ENCODE measurements around the gene OS9. TPM values are rescaled to one million over a fixed set of nuclear protein-coding genes. Genes with fewer than 3 reads are reported as not detected.

OS9 gene
- total RNA-seq, 1 experiment from 2014 or later, result 145 TPM

DNA sequence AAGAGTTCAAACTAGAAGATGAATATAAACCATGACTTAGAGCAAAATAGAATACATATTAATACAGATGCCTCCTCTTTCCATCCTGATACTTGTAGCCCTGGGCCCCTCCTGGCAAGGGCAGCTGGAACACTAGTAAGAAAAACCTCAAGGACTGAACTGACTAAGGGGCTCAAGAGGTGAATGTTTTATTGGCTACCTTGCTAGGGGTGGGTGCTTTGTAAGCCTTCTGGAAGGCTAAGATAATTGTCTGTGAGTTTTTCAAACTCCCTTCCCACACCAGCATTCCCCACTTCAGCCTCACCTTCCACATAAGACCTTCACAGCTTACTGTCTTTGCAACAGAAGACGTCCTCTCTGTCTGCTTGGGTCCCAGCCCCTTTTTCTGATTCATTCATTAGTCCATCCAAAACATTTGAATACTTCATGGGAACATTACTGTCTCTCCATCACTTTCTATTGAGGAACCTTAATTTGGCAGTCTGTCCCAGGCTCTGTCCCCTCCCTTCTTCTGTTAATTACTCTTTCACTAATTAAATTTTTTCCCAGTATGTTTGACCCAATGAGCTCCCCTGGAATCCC is 59.9 kb downstream of the OS9 start:
- no peak overlapping the region for H3K27ac ChIP-seq (ENCODE audit: low read length)

DNA sequence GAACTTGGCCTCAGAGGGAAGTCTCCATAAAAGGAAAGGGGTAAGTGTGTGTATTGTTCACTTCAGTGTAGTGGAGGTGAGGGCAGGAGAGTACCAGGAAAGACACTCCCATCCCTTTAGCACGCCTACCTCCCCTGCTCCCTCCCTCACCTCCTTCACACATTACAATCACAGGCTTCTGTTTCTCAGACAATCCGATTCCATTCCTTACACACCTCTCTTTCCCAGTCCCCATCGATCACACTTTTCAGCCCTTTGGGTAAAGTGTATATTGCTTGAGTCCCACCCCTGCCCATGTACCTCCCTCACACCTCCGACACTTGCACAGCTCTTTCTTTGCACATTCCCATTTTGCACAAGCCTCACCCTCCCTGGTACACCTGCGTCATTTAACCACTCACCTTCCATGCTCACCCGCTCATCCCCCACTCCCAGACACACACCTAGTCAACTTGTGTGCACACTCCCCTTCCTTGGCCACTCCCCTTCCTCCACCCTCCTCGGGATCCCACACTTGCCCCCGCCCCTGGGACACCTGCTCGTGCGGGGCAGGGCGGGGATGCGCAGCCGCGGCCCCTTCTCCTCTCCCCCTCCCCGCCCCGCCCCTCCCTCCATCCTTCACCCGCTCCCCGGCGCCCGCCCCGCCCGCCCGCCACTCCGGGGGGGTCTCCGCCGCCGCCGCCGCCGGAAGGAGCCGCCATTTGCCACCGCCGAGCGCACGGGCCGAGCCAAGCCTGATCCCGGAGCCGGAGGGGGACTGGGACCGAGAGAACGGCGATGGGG is 60.7 kb downstream of the OS9 start, which contains the start of gene MARCHF9:
Gene MARCHF9 (plus strand): TSS at position 693 of the 783 bp plus-strand sequence. CDS start 426 bp downstream, outside the sequence.
- no peaks in the 10 kb centered on the region for H3K9me2 ChIP-seq (replicated peaks; ENCODE audit: low read length)
- no peaks in the 10 kb centered on the region for H4K20me1 ChIP-seq (ENCODE audit: low read length)
- intact Hi-C loops (cut with micrococcal nuclease), result no loop called here
- TF ChIP-seq EZH2 (IDR thresholded peaks at IDR 0.05; ENCODE audit: low read length, unreplicated experiment), result no peak
- TF ChIP-seq, protein P1, sequence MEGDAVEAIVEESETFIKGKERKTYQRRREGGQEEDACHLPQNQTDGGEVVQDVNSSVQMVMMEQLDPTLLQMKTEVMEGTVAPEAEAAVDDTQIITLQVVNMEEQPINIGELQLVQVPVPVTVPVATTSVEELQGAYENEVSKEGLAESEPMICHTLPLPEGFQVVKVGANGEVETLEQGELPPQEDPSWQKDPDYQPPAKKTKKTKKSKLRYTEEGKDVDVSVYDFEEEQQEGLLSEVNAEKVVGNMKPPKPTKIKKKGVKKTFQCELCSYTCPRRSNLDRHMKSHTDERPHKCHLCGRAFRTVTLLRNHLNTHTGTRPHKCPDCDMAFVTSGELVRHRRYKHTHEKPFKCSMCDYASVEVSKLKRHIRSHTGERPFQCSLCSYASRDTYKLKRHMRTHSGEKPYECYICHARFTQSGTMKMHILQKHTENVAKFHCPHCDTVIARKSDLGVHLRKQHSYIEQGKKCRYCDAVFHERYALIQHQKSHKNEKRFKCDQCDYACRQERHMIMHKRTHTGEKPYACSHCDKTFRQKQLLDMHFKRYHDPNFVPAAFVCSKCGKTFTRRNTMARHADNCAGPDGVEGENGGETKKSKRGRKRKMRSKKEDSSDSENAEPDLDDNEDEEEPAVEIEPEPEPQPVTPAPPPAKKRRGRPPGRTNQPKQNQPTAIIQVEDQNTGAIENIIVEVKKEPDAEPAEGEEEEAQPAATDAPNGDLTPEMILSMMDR (conservative IDR thresholded peaks at IDR 0.05; ENCODE audit: low read depth, low read length), result no peak
- no peak for TF ChIP-seq EZH2phosphoT487 (IDR thresholded peaks at IDR 0.05; ENCODE audit: borderline replicate concordance, low read length)
- H3K4me1 ChIP-seq (ENCODE audit: insufficient read depth, low read length), result peaks cover 31% of the 10 kb centered on the region
- H3K4me3 ChIP-seq (ENCODE audit: low read length), result peak within 1 kb of the TSS; percentile 75
- DNase-seq (peak; percentile 86), ATAC-seq (peak; percentile 54)
- peaks cover 29% of the 10 kb centered on the region for H3K79me2 ChIP-seq (ENCODE audit: low read length)
- H3K27me3 ChIP-seq (ENCODE audit: low read length), result no peaks in the 10 kb centered on the region
- ChIA-PET POLR2A (ENCODE audit: unreplicated experiment) (interaction anchor here (0.5 to 0.6 kb wide), 2 partner anchors 31 to 49 kb away, joined by 3 read pairs; no protein-coding TSS in a partner anchor), CTCF (no interaction called here)
- peak within 1 kb of the TSS; percentile 92 for H3K4me2 ChIP-seq (ENCODE audit: low read length)
- H3K36me3 ChIP-seq (ENCODE audit: low read depth, low read length), result peaks cover 11% of the 10 kb centered on the region; the same call in 1 of the 2 replicates
- H3K27ac ChIP-seq (ENCODE audit: low read length), result no peak within 1 kb of the TSS
- H3K9ac ChIP-seq (ENCODE audit: low read length), result peak within 1 kb of the TSS; percentile 42
- H2AFZ ChIP-seq (ENCODE audit: low read length), result peak within 1 kb of the TSS; percentile 90
- H3F3A ChIP-seq (ENCODE audit: low read length, unreplicated experiment), result no peaks in the 10 kb centered on the region
- no TSS peak for BruUV-seq (replicated peaks)
- no peaks in the 10 kb centered on the region for H3K9me3 ChIP-seq (ENCODE audit: low read length)

More for the DNA sequence above, 59.9 kb downstream of the OS9 start:
- Histone ChIP-seq H3F3A (ENCODE audit: low read length, unreplicated experiment) (no peaks in the 10 kb centered on the region), H3K27me3 (ENCODE audit: low read length) (no peaks in the 10 kb centered on the region), H3K4me3 (ENCODE audit: low read length) (peak overlapping the region; percentile 75; the same call in 1 of the 2 replicates), H3K79me2 (ENCODE audit: low read length) (peaks cover 34% of the 10 kb centered on the region), H3K9me3 (ENCODE audit: low read length) (no peaks in the 10 kb centered on the region), H3K9ac (ENCODE audit: low read length) (no peak overlapping the region), H3K9me2 (replicated peaks; ENCODE audit: low read length) (no peaks in the 10 kb centered on the region), H3K4me1 (ENCODE audit: insufficient read depth, low read length) (peaks cover 31% of the 10 kb centered on the region), H3K4me2 (ENCODE audit: low read length) (peak overlapping the region; percentile 92), H3K36me3 (ENCODE audit: low read depth, low read length) (peaks cover 19% of the 10 kb centered on the region), H2AFZ (ENCODE audit: low read length) (peak overlapping the region; percentile 90; the same call in 1 of the 2 replicates), H4K20me1 (ENCODE audit: low read length) (no peaks in the 10 kb centered on the region)
- ChIA-PET POLR2A (ENCODE audit: unreplicated experiment) (interaction anchor here (0.6 kb wide), 1 partner anchor 50 kb away, joined by 3 read pairs; no protein-coding TSS in a partner anchor), CTCF (no interaction called here)
- TF ChIP-seq EZH2 (IDR thresholded peaks at IDR 0.05; ENCODE audit: low read length, unreplicated experiment) (no peak), EZH2phosphoT487 (IDR thresholded peaks at IDR 0.05; ENCODE audit: borderline replicate concordance, low read length) (no peak)
- TF ChIP-seq, protein P1 (conservative IDR thresholded peaks at IDR 0.05; ENCODE audit: low read depth, low read length), result no peak
- no TSS peak for BruUV-seq (replicated peaks)
- no peak for DNase-seq
- ATAC-seq, result no peak
- intact Hi-C loops (cut with micrococcal nuclease), result no loop called here

Data from PC-3 (cell line).